GM23338 (cell line): ENCODE data around the gene PYGO1.

Source experiments
- CREB1 ChIP-seq: fragments of 250-450 bp; sonication (Bioruptor Pico); IDR thresholded peaks from 2 replicates; pipeline ENCODE4 v1.5.0; 2020; ENCODE audit warnings: low read depth, mild to moderate bottlenecking, moderate library complexity
- CTCF ChIP-seq, 2 experiments: fragments of 200-600 bp in 1 of 2; sonication (generic) in 1 of 2; conservative IDR thresholded peaks; 2 replicates each; pipeline versions ENCODE4 v1.5.1 to v1.6.1; 2016 to 2017; ENCODE audit warnings: antibody characterized with exemption in 2 of 2, low read depth in 2 of 2, mild to moderate bottlenecking in 2 of 2, moderate library complexity in 1 of 2
- ETS1 ChIP-seq: IDR thresholded peaks from 2 replicates; pipeline ENCODE4 v1.6.1; 2016; ENCODE audit warnings: antibody characterized with exemption
- EZH2 ChIP-seq: fragments of 200-600 bp; sonication (generic); IDR thresholded peaks from one replicate; pipeline ENCODE4 v1.8.0; 2017; ENCODE audit warnings: antibody characterized with exemption, mild to moderate bottlenecking, low read depth; ENCODE audit not compliant: unreplicated experiment
- EZH2phosphoT487 ChIP-seq: fragments of 200-600 bp; sonication (generic); IDR thresholded peaks from one replicate; pipeline ENCODE4 v1.8.1; 2018; ENCODE audit warnings: antibody characterized with exemption; ENCODE audit not compliant: unreplicated experiment
- JUNB ChIP-seq: IDR thresholded peaks from one replicate; pipeline ENCODE4 v1.6.1; 2016; ENCODE audit warnings: antibody characterized with exemption; ENCODE audit not compliant: unreplicated experiment
- NANOG ChIP-seq: IDR thresholded peaks from 2 replicates; pipeline ENCODE4 v1.6.1; 2016; ENCODE audit warnings: antibody characterized with exemption, borderline replicate concordance
- POLR2AphosphoS5 ChIP-seq: IDR thresholded peaks from 2 replicates; pipeline ENCODE4 v1.6.1; 2016; ENCODE audit warnings: antibody characterized with exemption, low read depth
- REST ChIP-seq: IDR thresholded peaks from one replicate; pipeline ENCODE4 v1.6.1; 2018; ENCODE audit warnings: antibody characterized with exemption; ENCODE audit not compliant: unreplicated experiment
- STAT1 ChIP-seq: IDR thresholded peaks from one replicate; pipeline ENCODE4 v1.6.1; 2016; ENCODE audit warnings: antibody characterized with exemption; ENCODE audit not compliant: unreplicated experiment

GRCh38 chr15:55633731-55634130 lies 45.6 kb upstream of the PYGO1 start:
- TF ChIP-seq CTCF (conservative IDR thresholded peaks at IDR 0.05; ENCODE audit: low read depth in 2 of 2) (no peak), REST (no peak), POLR2AphosphoS5 (no peak), EZH2 (no peak), CREB1 (CRISPR knock-in tag) (no peak), EZH2phosphoT487 (no peak), NANOG (no peak), ETS1 (no peak), STAT1 (no peak), JUNB (no peak)
